PC-3 (cell line): ENCODE results near the gene PRPF19.

Experiments
- CTCF ChIP-seq: fragments of 300-600 bp; sonication (generic); conservative IDR thresholded peaks from 2 replicates; pipeline ENCODE4 v1.5.1; 2017; ENCODE audit warnings: antibody characterized with exemption, low read depth, mild to moderate bottlenecking, low read length
- EZH2 ChIP-seq: fragments of 300-600 bp; sonication (generic); IDR thresholded peaks from one replicate; pipeline ENCODE4 v1.6.1; 2017; ENCODE audit warnings: antibody characterized with exemption, mild to moderate bottlenecking, low read length; ENCODE audit not compliant: unreplicated experiment

DNA sequence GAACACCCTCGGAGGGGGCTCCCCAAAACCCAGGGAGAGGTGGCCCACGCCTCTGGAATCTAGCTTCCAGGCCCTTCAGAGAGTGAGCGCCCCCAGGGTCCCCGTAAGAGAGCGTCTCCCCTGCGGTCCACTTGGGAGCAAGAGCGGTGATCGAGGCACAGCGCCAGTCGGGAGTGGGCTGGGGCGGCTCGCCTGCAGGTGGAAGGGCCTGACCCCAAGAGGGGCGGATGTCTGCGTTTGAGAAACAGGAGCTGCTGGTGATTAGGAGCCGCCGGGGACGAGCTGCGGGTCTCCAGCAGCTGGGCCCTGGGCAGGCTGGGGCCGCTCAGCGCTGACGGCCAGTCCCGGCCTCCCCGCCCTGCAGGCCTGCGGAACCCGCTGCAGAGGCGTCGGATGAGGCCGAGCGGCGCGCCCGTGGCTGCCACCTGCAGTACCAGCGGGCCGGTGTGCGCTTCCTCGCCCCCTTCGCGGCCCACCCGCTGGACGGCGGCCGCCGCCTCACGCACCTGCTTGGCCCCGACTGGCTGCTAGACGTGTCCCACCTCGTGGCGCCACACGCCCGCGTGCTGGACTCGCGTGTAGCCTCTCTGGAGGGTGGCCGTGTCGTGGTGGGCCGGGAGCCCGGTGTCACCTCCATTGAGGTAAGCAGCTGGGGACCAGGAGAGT is 27.9 kb upstream of the PRPF19 start:
- no peak for TF ChIP-seq CTCF
- no peak for TF ChIP-seq EZH2
